MM.1S (cell line): ENCODE measurements around the gene ZNF337.

Experiments used
- DNase-seq: peaks from one replicate; pipeline ENCODE4 v3.0.0-alpha.2; 2015
- H2AFZ ChIP-seq: fragments of 300-600 bp; sonication (generic); 2 replicates; pipeline ENCODE4 v1.6.0; 2016; ENCODE audit warnings: antibody characterized with exemption, low read length
- H3F3A ChIP-seq: fragments of 300-600 bp; sonication (generic); 2 replicates; pipeline ENCODE4 v1.6.1; 2016; ENCODE audit warnings: mild to moderate bottlenecking, antibody characterized with exemption, low read length, moderate library complexity, mixed read lengths; ENCODE audit not compliant: insufficient read depth
- H3K27ac ChIP-seq: fragments of 300-600 bp; sonication (generic); 2 replicates; pipeline ENCODE4 v1.5.1; 2016; ENCODE audit warnings: mild to moderate bottlenecking, low read length
- H3K27me3 ChIP-seq: fragments of 300-600 bp; sonication (generic); replicated peaks from 2 replicates; pipeline ENCODE4 v1.6.0; 2016; ENCODE audit warnings: low read length; ENCODE audit not compliant: insufficient read depth
- H3K36me3 ChIP-seq: fragments of 300-600 bp; sonication (generic); replicated peaks from 2 replicates; pipeline ENCODE4 v1.6.1; 2016; ENCODE audit warnings: mild to moderate bottlenecking, low read length, mixed read lengths; ENCODE audit not compliant: insufficient read depth
- H3K4me1 ChIP-seq: fragments of 300-600 bp; sonication (generic); 2 replicates; pipeline ENCODE4 v1.6.1; 2016; ENCODE audit warnings: low read length, mixed read lengths
- H3K4me2 ChIP-seq: fragments of 300-600 bp; sonication (generic); 2 replicates; pipeline ENCODE4 v1.6.0; 2016; ENCODE audit warnings: low read depth, low read length
- H3K4me3 ChIP-seq: fragments of 300-600 bp; sonication (generic); 2 replicates; pipeline ENCODE4 v1.5.1; 2016; ENCODE audit warnings: low read length, mixed read lengths
- H3K79me2 ChIP-seq: fragments of 300-600 bp; sonication (generic); 2 replicates; pipeline ENCODE4 v1.6.1; 2016; ENCODE audit warnings: mixed run types, low read length, mixed read lengths
- H3K9ac ChIP-seq: fragments of 300-600 bp; sonication (generic); 2 replicates; pipeline ENCODE4 v1.6.1; 2016; ENCODE audit warnings: low read length, mixed read lengths
- H3K9me2 ChIP-seq: fragments of 300-600 bp; sonication (generic); replicated peaks from 2 replicates; pipeline ENCODE4 v1.6.1; 2016; ENCODE audit warnings: mild to moderate bottlenecking, low read length, mixed read lengths; ENCODE audit not compliant: insufficient read depth
- H3K9me3 ChIP-seq: fragments of 300-600 bp; sonication (generic); replicated peaks from 2 replicates; pipeline ENCODE4 v1.6.1; 2016; ENCODE audit warnings: mild to moderate bottlenecking, low read length, mixed read lengths; ENCODE audit not compliant: insufficient read depth
- H4K20me1 ChIP-seq: fragments of 300-600 bp; sonication (generic); 2 replicates; pipeline ENCODE4 v1.6.1; 2016; ENCODE audit warnings: mild to moderate bottlenecking, low read length, moderate library complexity, mixed read lengths; ENCODE audit not compliant: insufficient read depth
- EZH2 ChIP-seq: fragments of 300-600 bp; sonication (generic); optimal IDR thresholded peaks from 2 replicates; pipeline ENCODE3; 2017; ENCODE audit warnings: low read depth, mild to moderate bottlenecking, antibody characterized with exemption, low read length, mixed read lengths
- EZH2phosphoT487 ChIP-seq: fragments of 300-600 bp; sonication (generic); IDR thresholded peaks from 2 replicates; pipeline ENCODE4 v1.6.1; 2018; ENCODE audit warnings: antibody characterized with exemption, low read length
- TF ChIP-seq, protein P1 (sequence below): fragments of 300-600 bp; sonication (generic); IDR thresholded peaks from 2 replicates; pipeline ENCODE4 v1.5.1; 2016; ENCODE audit warnings: antibody characterized with exemption, low read length, mixed read lengths

ZNF337 gene

DNA sequence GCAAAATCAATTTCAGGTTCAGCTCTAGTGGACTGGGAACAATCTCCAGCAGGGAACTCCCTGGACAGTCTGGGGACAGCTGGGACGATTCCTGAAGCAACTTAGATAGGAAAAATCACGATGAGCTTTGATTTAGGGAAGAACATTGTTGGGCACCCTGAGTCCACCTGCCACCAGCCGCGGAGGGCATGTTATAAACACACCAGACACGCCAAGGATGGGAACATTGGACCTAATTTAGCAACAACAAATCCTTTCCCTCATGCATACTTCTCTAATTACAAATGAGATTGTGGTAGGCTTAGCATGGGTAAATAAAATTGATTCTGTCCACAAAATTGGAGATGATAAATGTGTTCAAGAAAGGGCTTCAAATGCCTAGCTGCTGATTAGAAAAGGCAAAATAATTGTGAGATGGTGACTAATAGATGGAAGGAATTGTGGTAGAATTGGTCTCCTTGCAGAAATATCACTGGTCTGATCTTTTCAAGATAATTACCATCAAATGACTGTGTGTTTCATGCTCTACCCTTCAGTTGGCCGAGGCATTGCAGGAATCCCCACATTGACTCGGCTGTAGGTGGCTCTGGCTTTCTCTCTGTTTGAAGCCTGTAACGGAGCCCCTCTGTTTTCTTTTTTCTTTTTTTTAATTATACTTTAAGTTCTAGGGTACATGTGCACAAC is 66.7 kb downstream of the ZNF337 start:
- no peak overlapping the region for H2AFZ ChIP-seq
- H3K4me2 ChIP-seq, result no peak overlapping the region
- H3K27ac ChIP-seq, result no peak overlapping the region
- H3F3A ChIP-seq, result no peaks in the 10 kb centered on the region
- DNase-seq, result no peak
- H3K9me3 ChIP-seq, result no peaks in the 10 kb centered on the region
- 0 out of 2 replicates have a peak, but pooled peaks cover 6% of the 10 kb centered on the region for H3K79me2 ChIP-seq
- H3K36me3 ChIP-seq, result no peaks in the 10 kb centered on the region; the same call in 1 of the 2 replicates
- no peaks in the 10 kb centered on the region for H3K27me3 ChIP-seq
- no peaks in the 10 kb centered on the region for H3K9me2 ChIP-seq
- H3K4me1 ChIP-seq, result no peaks in the 10 kb centered on the region
- no peak for TF ChIP-seq EZH2
- no peak overlapping the region for H3K4me3 ChIP-seq
- no peaks in the 10 kb centered on the region for H4K20me1 ChIP-seq
- H3K9ac ChIP-seq, result no peak overlapping the region

- Histone ChIP-seq H3K9me3 (no peaks in the 10 kb centered on the region), H3K79me2 (peaks cover 24% of the 10 kb centered on the region), H3K9me2 (no peaks in the 10 kb centered on the region), H2AFZ (no peak overlapping the region), H3K27me3 (no peaks in the 10 kb centered on the region), H3K4me2 (no peak overlapping the region), H3K27ac (no peak overlapping the region), H3K4me1 (peaks cover 10% of the 10 kb centered on the region; the same call in 1 of the 2 replicates), H3K36me3 (no peaks in the 10 kb centered on the region), H3K9ac (no peak overlapping the region), H3K4me3 (no peak overlapping the region), H4K20me1 (no peaks in the 10 kb centered on the region), H3F3A (peaks cover 16% of the 10 kb centered on the region)
- TF ChIP-seq, protein P1, sequence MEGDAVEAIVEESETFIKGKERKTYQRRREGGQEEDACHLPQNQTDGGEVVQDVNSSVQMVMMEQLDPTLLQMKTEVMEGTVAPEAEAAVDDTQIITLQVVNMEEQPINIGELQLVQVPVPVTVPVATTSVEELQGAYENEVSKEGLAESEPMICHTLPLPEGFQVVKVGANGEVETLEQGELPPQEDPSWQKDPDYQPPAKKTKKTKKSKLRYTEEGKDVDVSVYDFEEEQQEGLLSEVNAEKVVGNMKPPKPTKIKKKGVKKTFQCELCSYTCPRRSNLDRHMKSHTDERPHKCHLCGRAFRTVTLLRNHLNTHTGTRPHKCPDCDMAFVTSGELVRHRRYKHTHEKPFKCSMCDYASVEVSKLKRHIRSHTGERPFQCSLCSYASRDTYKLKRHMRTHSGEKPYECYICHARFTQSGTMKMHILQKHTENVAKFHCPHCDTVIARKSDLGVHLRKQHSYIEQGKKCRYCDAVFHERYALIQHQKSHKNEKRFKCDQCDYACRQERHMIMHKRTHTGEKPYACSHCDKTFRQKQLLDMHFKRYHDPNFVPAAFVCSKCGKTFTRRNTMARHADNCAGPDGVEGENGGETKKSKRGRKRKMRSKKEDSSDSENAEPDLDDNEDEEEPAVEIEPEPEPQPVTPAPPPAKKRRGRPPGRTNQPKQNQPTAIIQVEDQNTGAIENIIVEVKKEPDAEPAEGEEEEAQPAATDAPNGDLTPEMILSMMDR, result no peak
- TF ChIP-seq EZH2 (no peak), EZH2phosphoT487 (no peak)
- no peak for DNase-seq
Measured at GRCh38 chr20:25626779-25627178, 69.9 kb downstream of the ZNF337 start.

DNA sequence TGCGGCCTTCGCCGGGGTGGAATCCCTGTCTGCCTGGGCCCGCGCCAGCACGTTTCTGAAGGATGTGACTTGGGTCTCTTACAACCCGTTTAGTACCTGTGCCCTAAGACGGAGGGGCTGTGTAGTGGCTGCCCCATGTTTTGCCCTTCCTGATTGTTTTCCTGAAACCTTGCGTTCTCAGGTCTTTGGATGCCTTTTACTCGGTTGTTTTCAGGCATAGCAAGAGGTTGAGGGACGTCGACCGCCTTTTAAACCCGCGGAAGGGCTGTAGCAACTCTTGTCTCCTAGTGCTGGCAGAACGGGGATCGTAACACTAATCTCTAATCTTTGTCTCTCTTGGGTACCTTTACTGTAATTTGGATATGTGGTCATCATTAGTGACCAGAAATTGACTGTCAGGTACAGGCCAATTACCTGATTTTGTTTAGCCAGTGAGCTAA is 72.1 kb downstream of the ZNF337 start:
- no peaks in the 10 kb centered on the region for H3K9me2 ChIP-seq

More for the DNA sequence above, 72.1 kb downstream of the ZNF337 start:
- Histone ChIP-seq H3K4me2 (peak overlapping the region; percentile 93), H3K27ac (peak overlapping the region; percentile 93), H3K4me3 (peak overlapping the region; percentile 77), H3F3A (peaks cover 16% of the 10 kb centered on the region), H3K79me2 (peaks cover 43% of the 10 kb centered on the region), H3K27me3 (no peaks in the 10 kb centered on the region), H2AFZ (peak overlapping the region; percentile 93), H3K9ac (peak overlapping the region; percentile 92), H3K4me1 (peaks cover 10% of the 10 kb centered on the region; the same call in 1 of the 2 replicates), H3K9me3 (no peaks in the 10 kb centered on the region), H3K36me3 (no peaks in the 10 kb centered on the region), H4K20me1 (no peaks in the 10 kb centered on the region)
- DNase-seq, result no peak
- TF ChIP-seq EZH2phosphoT487 (no peak), EZH2 (no peak)
- TF ChIP-seq, protein P1, result no peak
